Brain microvascular endothelial cell (primary cell): ENCODE data around the gene DLGAP4.

Experiments used
- DNase-seq: peaks from one replicate; pipeline ENCODE4 v3.0.0-alpha.2; 2020
- H3K27ac ChIP-seq: fragments of 250-450 bp; sonication (Bioruptor Pico); 2 replicates; pipeline ENCODE4 v1.5.1; 2020; ENCODE audit warnings: mild to moderate bottlenecking, moderate library complexity
- H3K27me3 ChIP-seq: fragments of 250-450 bp; sonication (Bioruptor Pico); replicated peaks from 2 replicates; pipeline ENCODE4 v1.5.1; 2020; ENCODE audit warnings: mild to moderate bottlenecking
- H3K36me3 ChIP-seq: fragments of 250-450 bp; sonication (Bioruptor Pico); replicated peaks from 2 replicates; pipeline ENCODE4 v1.5.1; 2020; ENCODE audit warnings: mild to moderate bottlenecking
- H3K4me3 ChIP-seq: 2 replicates; pipeline ENCODE4 v1.5.1; 2011; ENCODE audit warnings: low read depth, mild to moderate bottlenecking, control low read depth, low read length, moderate library complexity
- in situ Hi-C: cut with HindIII; loops from 2 replicates; pipeline ENCODE4 v1.10.0; 2017; ENCODE audit warnings: low sequenced_read_pairs, low pct_ligation_motif_present
- TF ChIP-seq, protein P1 (sequence below): IDR thresholded peaks from 2 replicates; pipeline ENCODE4 v1.5.1; 2011; ENCODE audit warnings: low read depth, mild to moderate bottlenecking, moderate library complexity, low read length, control low read depth, inconsistent platforms; ENCODE audit errors: missing control alignments

Gene DLGAP4

DNA sequence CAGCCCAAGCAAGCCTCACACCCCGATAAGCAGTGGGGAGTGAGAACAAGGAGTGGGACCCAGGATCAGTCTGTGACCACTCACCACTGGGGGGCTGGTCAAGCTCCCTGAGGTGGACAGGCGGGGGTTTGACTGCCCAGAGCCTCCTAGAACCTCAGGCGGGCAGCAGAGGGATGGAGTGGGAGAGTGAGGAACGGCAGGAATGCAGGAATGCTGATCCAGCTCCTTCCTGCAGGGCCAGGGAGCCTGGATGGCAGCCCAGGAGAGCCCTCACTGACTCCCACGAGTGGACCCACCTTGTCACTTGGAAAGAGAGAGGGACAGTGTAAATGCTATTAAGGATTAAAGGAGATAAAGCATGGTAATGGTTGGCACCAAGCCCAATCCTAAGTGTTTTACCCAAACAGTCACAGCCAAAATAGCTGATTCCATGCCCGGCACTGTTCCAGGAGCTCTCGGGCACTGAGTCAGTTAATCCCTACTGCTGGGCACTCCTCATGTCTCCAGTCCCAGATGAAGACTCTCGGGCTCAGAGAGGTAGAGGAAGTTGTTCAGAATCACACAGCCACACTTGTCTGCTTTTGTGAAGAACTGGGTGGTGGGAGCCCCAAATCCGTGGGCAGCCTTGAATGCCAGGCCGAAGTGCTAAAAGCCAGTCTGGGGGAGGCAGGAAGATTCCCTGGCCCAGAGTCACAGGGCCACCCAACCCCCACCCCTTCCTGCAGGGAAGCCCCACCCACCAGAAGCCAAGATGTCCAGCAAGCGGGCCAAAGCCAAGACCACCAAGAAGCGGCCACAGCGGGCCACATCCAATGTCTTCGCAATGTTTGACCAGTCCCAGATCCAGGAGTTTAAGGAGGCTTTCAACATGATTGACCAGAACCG, 238.2 kb downstream of the DLGAP4 start:
- peak; percentile 36 for DNase-seq
- TF ChIP-seq, protein P1, sequence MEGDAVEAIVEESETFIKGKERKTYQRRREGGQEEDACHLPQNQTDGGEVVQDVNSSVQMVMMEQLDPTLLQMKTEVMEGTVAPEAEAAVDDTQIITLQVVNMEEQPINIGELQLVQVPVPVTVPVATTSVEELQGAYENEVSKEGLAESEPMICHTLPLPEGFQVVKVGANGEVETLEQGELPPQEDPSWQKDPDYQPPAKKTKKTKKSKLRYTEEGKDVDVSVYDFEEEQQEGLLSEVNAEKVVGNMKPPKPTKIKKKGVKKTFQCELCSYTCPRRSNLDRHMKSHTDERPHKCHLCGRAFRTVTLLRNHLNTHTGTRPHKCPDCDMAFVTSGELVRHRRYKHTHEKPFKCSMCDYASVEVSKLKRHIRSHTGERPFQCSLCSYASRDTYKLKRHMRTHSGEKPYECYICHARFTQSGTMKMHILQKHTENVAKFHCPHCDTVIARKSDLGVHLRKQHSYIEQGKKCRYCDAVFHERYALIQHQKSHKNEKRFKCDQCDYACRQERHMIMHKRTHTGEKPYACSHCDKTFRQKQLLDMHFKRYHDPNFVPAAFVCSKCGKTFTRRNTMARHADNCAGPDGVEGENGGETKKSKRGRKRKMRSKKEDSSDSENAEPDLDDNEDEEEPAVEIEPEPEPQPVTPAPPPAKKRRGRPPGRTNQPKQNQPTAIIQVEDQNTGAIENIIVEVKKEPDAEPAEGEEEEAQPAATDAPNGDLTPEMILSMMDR, result no peak
- Histone ChIP-seq H3K27ac (peak overlapping the region; percentile 88), H3K36me3 (peaks cover 53% of the 10 kb centered on the region), H3K4me3 (peak overlapping the region; percentile 92), H3K27me3 (no peaks in the 10 kb centered on the region)
- in situ Hi-C loops, result no loop called here

- Histone ChIP-seq H3K4me3 (no peak overlapping the region), H3K27me3 (no peaks in the 10 kb centered on the region), H3K36me3 (peaks cover 56% of the 10 kb centered on the region), H3K27ac (no peak overlapping the region)
- TF ChIP-seq, protein P1, result no peak
- DNase-seq, result no peak
- in situ Hi-C loops, result no loop called here
Observed at GRCh38 chr20:36546111-36546736, 240.1 kb downstream of the DLGAP4 start.

GRCh38 chr20:36547186-36548005, 241.3 kb downstream of the DLGAP4 start:
- H3K4me3 ChIP-seq, result no peak overlapping the region
- TF ChIP-seq, protein P1, result no peak
- H3K27me3 ChIP-seq, result no peaks in the 10 kb centered on the region
- H3K36me3 ChIP-seq, result peaks cover 56% of the 10 kb centered on the region
- in situ Hi-C loops, result no loop called here
- DNase-seq, result no peak
- no peak overlapping the region for H3K27ac ChIP-seq

DNA sequence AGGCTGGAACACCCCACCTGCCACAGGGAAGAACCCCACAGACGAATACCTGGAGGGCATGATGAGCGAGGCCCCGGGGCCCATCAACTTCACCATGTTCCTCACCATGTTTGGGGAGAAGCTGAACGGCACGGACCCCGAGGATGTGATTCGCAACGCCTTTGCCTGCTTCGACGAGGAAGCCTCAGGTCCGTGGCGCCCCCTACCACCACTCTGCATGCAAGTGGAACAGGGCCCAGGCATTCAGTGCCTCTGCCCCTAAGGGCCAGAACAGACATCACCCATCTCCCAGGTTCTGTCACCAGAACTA, 241.8 kb downstream of the DLGAP4 start:
- TF ChIP-seq, protein P1, result peak; percentile 57
- peaks cover 56% of the 10 kb centered on the region for H3K36me3 ChIP-seq
- no peak overlapping the region for H3K4me3 ChIP-seq
- no peak for DNase-seq
- in situ Hi-C loops, result no loop called here
- no peak overlapping the region for H3K27ac ChIP-seq
- H3K27me3 ChIP-seq, result no peaks in the 10 kb centered on the region

DNA sequence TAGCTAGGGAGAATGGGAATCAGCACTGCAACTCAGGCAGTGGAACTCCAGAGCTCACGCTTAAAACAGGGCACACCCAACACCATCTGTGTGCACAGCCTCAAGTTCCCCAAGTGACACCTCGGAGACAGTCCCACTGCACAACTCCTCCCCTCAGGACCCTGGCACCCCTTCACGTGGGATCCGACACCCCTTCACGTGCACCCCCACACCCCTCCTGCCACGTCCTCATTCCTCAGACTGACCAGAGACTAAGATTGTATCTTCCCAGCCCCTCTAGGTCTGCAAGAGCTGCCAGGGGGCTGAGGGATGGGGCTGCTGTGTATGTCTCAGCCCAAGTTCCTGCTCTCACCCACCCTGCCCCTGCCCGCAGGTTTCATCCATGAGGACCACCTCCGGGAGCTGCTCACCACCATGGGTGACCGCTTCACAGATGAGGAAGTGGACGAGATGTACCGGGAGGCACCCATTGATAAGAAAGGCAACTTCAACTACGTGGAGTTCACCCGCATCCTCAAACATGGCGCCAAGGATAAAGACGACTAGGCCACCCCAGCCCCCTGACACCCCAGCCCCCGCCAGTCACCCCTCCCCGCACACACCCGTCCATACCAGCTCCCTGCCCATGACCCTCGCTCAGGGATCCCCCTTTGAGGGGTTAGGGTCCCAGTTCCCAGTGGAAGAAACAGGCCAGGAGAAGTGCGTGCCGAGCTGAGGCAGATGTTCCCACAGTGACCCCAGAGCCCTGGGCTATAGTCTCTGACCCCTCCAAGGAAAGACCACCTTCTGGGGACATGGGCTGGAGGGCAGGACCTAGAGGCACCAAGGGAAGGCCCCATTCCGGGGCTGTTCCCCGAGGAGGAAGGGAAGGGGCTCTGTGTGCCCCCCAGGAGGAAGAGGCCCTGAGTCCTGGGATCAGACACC, 242.8 kb downstream of the DLGAP4 start:
- in situ Hi-C loops, result no loop called here
- no peak overlapping the region for H3K4me3 ChIP-seq
- DNase-seq, result no peak
- H3K27ac ChIP-seq, result no peak overlapping the region
- H3K27me3 ChIP-seq, result no peaks in the 10 kb centered on the region
- TF ChIP-seq, protein P1, result no peak
- H3K36me3 ChIP-seq, result peaks cover 50% of the 10 kb centered on the region
